ENCODE results near the gene MAP4K4.

DNA sequence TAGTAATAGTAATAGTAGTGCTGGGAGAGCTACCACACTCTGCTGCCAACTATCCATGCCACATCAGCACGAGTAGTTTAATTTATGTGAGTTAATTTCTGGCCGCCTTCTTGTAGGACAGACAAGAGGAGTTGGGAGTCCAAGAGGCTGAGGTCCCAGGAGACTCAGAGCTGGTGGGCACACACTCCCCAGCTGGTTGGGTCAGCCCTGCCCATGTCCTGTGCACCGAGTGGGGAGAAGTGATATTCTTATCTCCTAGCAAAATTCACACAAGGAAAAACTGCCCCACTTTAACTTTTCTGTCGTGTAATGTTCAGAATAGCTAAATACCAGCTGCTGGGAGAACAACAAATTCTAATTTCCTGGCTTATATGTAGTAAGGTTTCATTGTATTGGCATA lies 15.2 kb upstream of the MAP4K4 start:
- TF ChIP-seq GATA2 (IDR thresholded peaks at IDR 0.05; ENCODE audit: low read depth, low read length): no peak
- no peak for TF ChIP-seq GATA3 (IDR thresholded peaks at IDR 0.05; ENCODE audit: low read depth, low read length)

Measured in SH-SY5Y (cell line).